ENCODE data around the gene ACKR3. TPM values are rescaled to one million over a fixed set of nuclear protein-coding genes. Genes with fewer than 3 reads are reported as not detected.

The ACKR3 gene
- total RNA-seq, 4 donors from 2014 or later: 5.9 to 29.5 (median 24.5) TPM

- peak overlapping the region; percentile 78 to 95 (median 89) for H3K27ac ChIP-seq
- peaks cover 26 to 65% (median 32%) of the 10 kb centered on the region in 3 donors for H3K4me1 ChIP-seq
- H3K27me3 ChIP-seq: peaks cover 0 to 5% (median 0%) of the 10 kb centered on the region in 4 donors
- no peak for TF ChIP-seq POLR2A (IDR thresholded peaks at IDR 0.05)
- TF ChIP-seq, protein P1, sequence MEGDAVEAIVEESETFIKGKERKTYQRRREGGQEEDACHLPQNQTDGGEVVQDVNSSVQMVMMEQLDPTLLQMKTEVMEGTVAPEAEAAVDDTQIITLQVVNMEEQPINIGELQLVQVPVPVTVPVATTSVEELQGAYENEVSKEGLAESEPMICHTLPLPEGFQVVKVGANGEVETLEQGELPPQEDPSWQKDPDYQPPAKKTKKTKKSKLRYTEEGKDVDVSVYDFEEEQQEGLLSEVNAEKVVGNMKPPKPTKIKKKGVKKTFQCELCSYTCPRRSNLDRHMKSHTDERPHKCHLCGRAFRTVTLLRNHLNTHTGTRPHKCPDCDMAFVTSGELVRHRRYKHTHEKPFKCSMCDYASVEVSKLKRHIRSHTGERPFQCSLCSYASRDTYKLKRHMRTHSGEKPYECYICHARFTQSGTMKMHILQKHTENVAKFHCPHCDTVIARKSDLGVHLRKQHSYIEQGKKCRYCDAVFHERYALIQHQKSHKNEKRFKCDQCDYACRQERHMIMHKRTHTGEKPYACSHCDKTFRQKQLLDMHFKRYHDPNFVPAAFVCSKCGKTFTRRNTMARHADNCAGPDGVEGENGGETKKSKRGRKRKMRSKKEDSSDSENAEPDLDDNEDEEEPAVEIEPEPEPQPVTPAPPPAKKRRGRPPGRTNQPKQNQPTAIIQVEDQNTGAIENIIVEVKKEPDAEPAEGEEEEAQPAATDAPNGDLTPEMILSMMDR (IDR thresholded peaks at IDR 0.05): peak in 1 of 6 experiments; percentile 2
- DNase-seq: no peak
- intact Hi-C loops (cut with DNase I): loop anchor here (5.0 kb wide), 1 partner anchor 56 kb away; no protein-coding TSS in a partner anchor
- 5 to 22% methylated on average over 24 to 33 of the region's 49 CpGs for WGBS, 2 donors
- H3K36me3 ChIP-seq: no peaks in the 10 kb centered on the region
- H3K9me3 ChIP-seq: no peaks in the 10 kb centered on the region
- peak overlapping the region; percentile 32 to 69 (median 50) for H3K4me3 ChIP-seq
Measured at GRCh38 chr2:236568068-236568921, 1.3 kb upstream of the ACKR3 start.

DNA sequence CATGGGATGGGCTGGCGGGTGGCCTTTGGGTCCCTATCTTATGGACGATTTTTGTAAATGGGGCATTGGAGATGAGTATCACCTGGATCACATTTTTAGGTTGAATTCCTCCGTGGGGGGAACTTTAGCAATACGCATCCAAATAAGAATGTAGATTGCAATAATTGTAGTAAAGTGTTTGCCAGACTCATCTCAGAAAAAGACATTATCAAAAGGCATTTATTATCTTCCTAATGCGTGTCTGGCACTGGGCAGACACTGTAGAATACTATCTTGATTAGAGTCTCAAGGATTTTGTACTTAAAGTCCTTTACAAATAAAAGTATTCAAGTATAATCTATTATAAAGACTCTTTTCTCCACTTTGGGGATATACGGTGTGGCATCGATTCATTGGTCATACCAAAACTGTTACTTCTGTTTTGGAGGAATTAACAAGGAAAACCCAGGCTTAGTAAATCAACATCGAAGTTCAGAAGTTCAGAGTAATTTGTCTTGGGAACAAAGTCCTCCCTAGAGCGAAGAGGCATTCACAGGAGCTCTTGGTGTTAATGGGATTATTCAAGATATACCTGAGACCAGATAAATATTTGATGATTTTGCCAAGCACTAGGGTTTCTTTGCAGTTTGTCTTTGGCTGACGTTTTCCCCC is 578 bp upstream of the ACKR3 start:
- peak overlapping the region; percentile 78 to 95 (median 89) for H3K27ac ChIP-seq

DNA sequence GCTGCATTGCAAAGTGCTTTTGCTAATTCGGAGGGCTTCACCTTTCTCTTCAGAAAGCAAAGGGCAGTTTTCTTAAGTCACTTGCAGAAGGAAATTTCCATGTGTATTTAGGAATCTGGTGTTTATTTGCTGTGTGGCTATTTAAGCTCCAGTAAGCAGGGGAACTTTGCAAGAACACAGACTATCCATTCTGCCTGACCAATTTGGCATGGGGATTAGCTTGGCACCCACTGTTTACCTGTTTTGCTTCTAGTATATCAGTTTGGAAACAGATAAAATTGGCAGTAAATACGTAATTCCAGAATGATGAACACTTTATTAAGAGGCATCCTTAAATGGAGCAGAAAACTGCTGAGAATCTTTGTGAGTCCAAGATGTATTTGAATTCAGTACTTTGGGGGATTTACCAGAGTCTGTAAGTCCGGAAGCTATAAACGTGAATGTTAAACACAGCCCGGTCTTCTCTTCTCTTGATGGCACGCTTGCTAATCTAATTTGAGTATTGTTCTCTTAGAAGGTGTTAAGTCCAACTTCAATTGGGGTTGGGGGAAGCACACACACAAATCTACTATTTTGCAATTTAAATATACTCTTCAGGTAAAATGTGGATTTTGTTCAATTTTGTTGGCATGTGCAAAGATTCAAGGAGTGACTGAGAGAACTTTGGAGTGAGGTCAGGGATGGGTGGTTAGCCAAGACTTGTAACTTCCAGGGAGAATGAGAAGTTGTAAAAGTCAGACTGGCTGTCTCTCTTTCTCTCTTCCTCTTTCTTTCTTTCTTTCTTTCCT is 650 bp downstream of the ACKR3 start:
- Histone ChIP-seq H3K27ac (peak overlapping the region; percentile 54 to 95 (median 89)), H3K27me3 (peaks cover 0 to 5% (median 0%) of the 10 kb centered on the region in 4 donors), H3K4me3 (peak overlapping the region; percentile 32 to 69 (median 50)), H3K4me1 (peaks cover 32 to 84% (median 32%) of the 10 kb centered on the region in 3 donors), H3K9me3 (no peaks in the 10 kb centered on the region), H3K36me3 (no peaks in the 10 kb centered on the region)
- no peak for DNase-seq
- intact Hi-C loops (cut with DNase I): no loop called here
- WGBS, 2 donors: 10 to 17% methylated on average over 6 of the region's 6 CpGs
- TF ChIP-seq, protein P1 (IDR thresholded peaks at IDR 0.05): no peak
- no peak for TF ChIP-seq POLR2A (IDR thresholded peaks at IDR 0.05)

More for the DNA sequence above, 578 bp upstream of the ACKR3 start:
- Histone ChIP-seq H3K27me3 (peaks cover 0 to 5% (median 0%) of the 10 kb centered on the region in 4 donors), H3K4me3 (peak overlapping the region; percentile 32 to 69 (median 50)), H3K36me3 (no peaks in the 10 kb centered on the region), H3K9me3 (no peaks in the 10 kb centered on the region), H3K4me1 (peaks cover 31 to 73% (median 32%) of the 10 kb centered on the region in 3 donors)
- TF ChIP-seq, protein P1 (IDR thresholded peaks at IDR 0.05): no peak
- no peak for TF ChIP-seq POLR2A (IDR thresholded peaks at IDR 0.05)
- intact Hi-C loops (cut with DNase I): loop anchor here (5.0 kb wide), 1 partner anchor 57 kb away; no protein-coding TSS in a partner anchor
- DNase-seq: no peak
- 17 to 19% methylated on average over 9 to 10 of the region's 10 CpGs for WGBS, 2 donors

DNA sequence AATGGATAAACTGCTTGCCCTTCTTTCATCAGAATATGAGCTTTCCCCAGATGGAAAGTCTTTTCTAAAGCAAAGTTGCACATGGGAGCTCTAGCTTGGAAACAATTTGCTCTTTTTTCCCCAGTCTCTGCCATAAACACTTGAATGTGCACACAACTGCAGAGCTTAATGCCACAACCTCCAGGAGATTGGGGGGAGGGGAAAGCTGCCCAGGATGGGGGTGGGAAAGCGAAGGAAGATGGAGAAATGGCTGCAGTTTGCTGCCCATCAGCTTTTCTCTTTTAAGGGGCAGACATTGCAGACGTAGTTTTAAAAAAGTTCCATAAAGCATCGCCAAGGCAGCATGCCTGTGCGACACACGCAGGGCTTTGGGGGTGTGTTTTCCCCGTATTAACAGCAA is 1.5 kb downstream of the ACKR3 start:
- peaks cover 0 to 5% (median 0%) of the 10 kb centered on the region in 4 donors for H3K27me3 ChIP-seq
- 29 to 56% methylated on average over 6 of the region's 6 CpGs for WGBS, 2 donors
- intact Hi-C loops (cut with DNase I): no loop called here
- no peaks in the 10 kb centered on the region for H3K9me3 ChIP-seq
- peak overlapping the region; percentile 32 to 69 (median 50) for H3K4me3 ChIP-seq
- TF ChIP-seq, protein P1 (IDR thresholded peaks at IDR 0.05): no peak
- TF ChIP-seq POLR2A (IDR thresholded peaks at IDR 0.05): no peak
- H3K27ac ChIP-seq: peak overlapping the region; percentile 10 to 92 (median 70)
- no peak for DNase-seq
- peaks cover 32 to 89% (median 32%) of the 10 kb centered on the region in 3 donors for H3K4me1 ChIP-seq
- no peaks in the 10 kb centered on the region for H3K36me3 ChIP-seq

Measured in esophagus squamous epithelium (tissue), 5 donors.